HG03575 (cell line): ENCODE results near the gene METTL6.
A peak's percentile ranks its signal among the peaks of the same experiment; 100 is the strongest.
"Not testable (repeated sequence)": the region's sequence is repeated elsewhere in the genome, so short reads cannot be mapped to it uniquely, and the experiment has no call there.

Experiments used
- ATAC-seq: cut with Tn5 transposase; IDR thresholded peaks from one replicate; pipeline ENCODE4 v1.9.1; 2021; ENCODE audit not compliant: unreplicated experiment, insufficient number of reproducible peaks, low FRiP score; ENCODE audit errors: extremely low read depth

The METTL6 gene

GRCh38 chr3:15409774-15410173, 17.6 kb downstream of the METTL6 start:
- ATAC-seq = no peak

- no peak for ATAC-seq
Observed at GRCh38 chr3:15409239-15409638, 18.1 kb downstream of the METTL6 start.

- ATAC-seq = no peak
Observed at GRCh38 chr3:15405448-15406050, 21.8 kb downstream of the METTL6 start.

GRCh38 chr3:15404767-15405166, 22.6 kb downstream of the METTL6 start:
- no peak for ATAC-seq

GRCh38 chr3:15403965-15404364, 23.4 kb downstream of the METTL6 start:
- ATAC-seq = no peak

- ATAC-seq = no peak
Observed at GRCh38 chr3:15403495-15403894, 23.8 kb downstream of the METTL6 start.

- no peak for ATAC-seq
Observed at GRCh38 chr3:15401936-15402335, 25.4 kb downstream of the METTL6 start.

- no peak for ATAC-seq
Observed at GRCh38 chr3:15399970-15400369, 27.4 kb downstream of the METTL6 start.

- not testable (repeated sequence) for ATAC-seq
Observed at GRCh38 chr3:15398731-15399133, 28.6 kb downstream of the METTL6 start.

- ATAC-seq = not testable (repeated sequence)
Observed at GRCh38 chr3:15393252-15393651, 34.1 kb downstream of the METTL6 start.

GRCh38 chr3:15391007-15391406, 36.3 kb downstream of the METTL6 start:
- ATAC-seq = no peak

GRCh38 chr3:15390460-15390859, 36.9 kb downstream of the METTL6 start:
- no peak for ATAC-seq

GRCh38 chr3:15388335-15388734, 39.0 kb downstream of the METTL6 start:
- not testable (repeated sequence) for ATAC-seq

GRCh38 chr3:15387735-15388134, 39.6 kb downstream of the METTL6 start:
- no peak for ATAC-seq

GRCh38 chr3:15387171-15387581, 40.2 kb downstream of the METTL6 start:
- no peak for ATAC-seq

GRCh38 chr3:15386654-15386955, 40.7 kb downstream of the METTL6 start:
- ATAC-seq = not testable (repeated sequence)

- no peak for ATAC-seq
Observed at GRCh38 chr3:15385901-15386653, 41.3 kb downstream of the METTL6 start.

- ATAC-seq = not testable (repeated sequence)
Observed at GRCh38 chr3:15385238-15385695, 42.1 kb downstream of the METTL6 start.

- ATAC-seq = peak; percentile 44
Observed at GRCh38 chr3:15384510-15385237, 42.7 kb downstream of the METTL6 start.

- no peak for ATAC-seq
Observed at GRCh38 chr3:15382405-15382923, 44.9 kb downstream of the METTL6 start.
